Panc1 (cell line): ENCODE data around the gene PKP1. TPM values are rescaled to one million over a fixed set of nuclear protein-coding genes. Genes with fewer than 3 reads are reported as not detected.

ENCODE experiments used
- ATAC-seq: fragments of 200-7000 bp; cut with Tn5 transposase; 2 replicates; pipeline ENCODE4 v1.9.1; 2020; ENCODE audit warnings: mild to moderate bottlenecking, moderate library complexity
- BruUV-seq: library from RNA; stranded (reverse); fragments of 400-500 nt; replicated peaks from 2 replicates; lab custom pipeline; 2021; lab: Mats Ljungman, UMichigan
- CTCF ChIA-PET: fragments of 300-600 bp; sonication (Branson Sonifier 250); formaldehyde crosslinking; loops from one replicate; lab custom pipeline; 2022; ENCODE audit warnings: antibody characterized with exemption; lab: Charles Lee
- POLR2A ChIA-PET: fragments of 300-600 bp; sonication (Branson Sonifier 250); formaldehyde crosslinking; loops from one replicate; lab custom pipeline; 2022; ENCODE audit warnings: antibody characterized with exemption; lab: Charles Lee
- DNase-seq: peaks from one replicate; pipeline ENCODE4 v3.0.0-alpha.2; 2010; ENCODE audit warnings: low read depth, low spot score
- H3K27ac ChIP-seq: 2 replicates; pipeline ENCODE4 v1.5.1; 2011; ENCODE audit warnings: mild to moderate bottlenecking, low read length, inconsistent platforms
- H3K27me3 ChIP-seq: fragments of 200-500 bp; sonication (Bioruptor generic); 2 replicates; pipeline ENCODE4 v1.6.0; 2014; ENCODE audit warnings: low read length, inconsistent platforms; ENCODE audit not compliant: control insufficient read depth, insufficient read depth
- H3K36me3 ChIP-seq: fragments of 200-500 bp; sonication (Bioruptor generic); 2 replicates; pipeline ENCODE4 v1.5.1; 2014; ENCODE audit warnings: inconsistent platforms, mild to moderate bottlenecking, low read length, moderate library complexity; ENCODE audit not compliant: control insufficient read depth, insufficient read depth
- H3K4me1 ChIP-seq: 2 replicates; pipeline ENCODE4 v1.5.1; 2011; ENCODE audit warnings: inconsistent platforms, mild to moderate bottlenecking, low read length, moderate library complexity; ENCODE audit not compliant: control insufficient read depth, insufficient read depth
- H3K4me3 ChIP-seq, 2 experiments: 2 replicates each; pipeline ENCODE4 v1.5.1; 2011 to 2012; ENCODE audit warnings: low read depth in 2 of 2, low read length in 2 of 2, mild to moderate bottlenecking in 2 of 2, inconsistent platforms in 1 of 2, moderate library complexity in 1 of 2
- H3K9me3 ChIP-seq: fragments of 200-500 bp; sonication (Bioruptor generic); 2 replicates; pipeline ENCODE4 v1.5.1; 2014; ENCODE audit warnings: low read depth, mild to moderate bottlenecking, inconsistent platforms, low read length, moderate library complexity; ENCODE audit not compliant: control insufficient read depth, insufficient read depth
- CTCF ChIP-seq: fragments of 450-650 bp; IDR thresholded peaks from 2 replicates; pipeline ENCODE4 v1.5.1; 2017; ENCODE audit warnings: mild to moderate bottlenecking
- POLR2AphosphoS5 ChIP-seq: IDR thresholded peaks from 2 replicates; pipeline ENCODE4 v1.6.1; 2012; ENCODE audit warnings: mild to moderate bottlenecking, low read depth, low read length, moderate library complexity
- SIN3A ChIP-seq: IDR thresholded peaks from 2 replicates; pipeline ENCODE4 v1.6.1; 2012; ENCODE audit warnings: low read depth, mild to moderate bottlenecking, low read length, moderate library complexity, borderline replicate concordance; ENCODE audit not compliant: insufficient read depth
- TCF7L2 ChIP-seq: IDR thresholded peaks from 2 replicates; pipeline ENCODE4 v1.6.1; 2011; ENCODE audit warnings: mild to moderate bottlenecking, low read depth, low read length, inconsistent platforms
- in situ Hi-C: cut with HindIII; loops from 2 replicates; pipeline ENCODE4 v1.10.0; 2016; ENCODE audit warnings: low sequenced_read_pairs, low pct_unique_long_range_greater_than_20kb
- intact Hi-C: fragments of 100-400 bp; cut with micrococcal nuclease; formaldehyde crosslinking; loops from one replicate; pipeline ENCODE4 v1.10.0; 2022; ENCODE audit not compliant: unreplicated experiment
- total RNA-seq: library from RNA; stranded (reverse); gene quantifications from one replicate; pipeline ENCODE4 v1.2.1, GENCODE V29; 2021; ENCODE audit not compliant: unreplicated experiment
- TF ChIP-seq, protein P1 (sequence below), 2 experiments: IDR thresholded peaks; 2 replicates each; pipeline ENCODE4 v1.6.1; 2011 to 2012; ENCODE audit warnings: low read depth in 2 of 2, control low read depth in 1 of 2, low read length in 1 of 2, mild to moderate bottlenecking in 1 of 2, moderate library complexity in 1 of 2; ENCODE audit not compliant: insufficient read depth in 1 of 2

The PKP1 gene
- total RNA-seq, 1 experiment from 2014 or later, result 0.44 TPM

- Histone ChIP-seq H3K4me3 (no peak overlapping the region), H3K4me1 (no peaks in the 10 kb centered on the region), H3K27me3 (no peaks in the 10 kb centered on the region; the same call in 1 of the 2 replicates), H3K36me3 (no peaks in the 10 kb centered on the region), H3K9me3 (no peaks in the 10 kb centered on the region), H3K27ac (no peak overlapping the region)
- no TSS peak for BruUV-seq
- TF ChIP-seq CTCF, result peak; percentile 90
- TF ChIP-seq POLR2AphosphoS5, result no peak
- TF ChIP-seq, protein P1, sequence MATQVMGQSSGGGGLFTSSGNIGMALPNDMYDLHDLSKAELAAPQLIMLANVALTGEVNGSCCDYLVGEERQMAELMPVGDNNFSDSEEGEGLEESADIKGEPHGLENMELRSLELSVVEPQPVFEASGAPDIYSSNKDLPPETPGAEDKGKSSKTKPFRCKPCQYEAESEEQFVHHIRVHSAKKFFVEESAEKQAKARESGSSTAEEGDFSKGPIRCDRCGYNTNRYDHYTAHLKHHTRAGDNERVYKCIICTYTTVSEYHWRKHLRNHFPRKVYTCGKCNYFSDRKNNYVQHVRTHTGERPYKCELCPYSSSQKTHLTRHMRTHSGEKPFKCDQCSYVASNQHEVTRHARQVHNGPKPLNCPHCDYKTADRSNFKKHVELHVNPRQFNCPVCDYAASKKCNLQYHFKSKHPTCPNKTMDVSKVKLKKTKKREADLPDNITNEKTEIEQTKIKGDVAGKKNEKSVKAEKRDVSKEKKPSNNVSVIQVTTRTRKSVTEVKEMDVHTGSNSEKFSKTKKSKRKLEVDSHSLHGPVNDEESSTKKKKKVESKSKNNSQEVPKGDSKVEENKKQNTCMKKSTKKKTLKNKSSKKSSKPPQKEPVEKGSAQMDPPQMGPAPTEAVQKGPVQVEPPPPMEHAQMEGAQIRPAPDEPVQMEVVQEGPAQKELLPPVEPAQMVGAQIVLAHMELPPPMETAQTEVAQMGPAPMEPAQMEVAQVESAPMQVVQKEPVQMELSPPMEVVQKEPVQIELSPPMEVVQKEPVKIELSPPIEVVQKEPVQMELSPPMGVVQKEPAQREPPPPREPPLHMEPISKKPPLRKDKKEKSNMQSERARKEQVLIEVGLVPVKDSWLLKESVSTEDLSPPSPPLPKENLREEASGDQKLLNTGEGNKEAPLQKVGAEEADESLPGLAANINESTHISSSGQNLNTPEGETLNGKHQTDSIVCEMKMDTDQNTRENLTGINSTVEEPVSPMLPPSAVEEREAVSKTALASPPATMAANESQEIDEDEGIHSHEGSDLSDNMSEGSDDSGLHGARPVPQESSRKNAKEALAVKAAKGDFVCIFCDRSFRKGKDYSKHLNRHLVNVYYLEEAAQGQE (IDR thresholded peaks at IDR 0.05; ENCODE audit: insufficient read depth in 1 of 2, low read depth in 2 of 2, low read length in 1 of 2), result no peak
- in situ Hi-C loops, result no loop called here
- DNase-seq, result no peak
- intact Hi-C loops, result loop anchor here (2.0 kb wide), 1 partner anchor 107 kb away; no protein-coding TSS in a partner anchor
- peak; percentile 82 for ATAC-seq
- ChIA-PET CTCF (interaction anchor here (0.6 to 0.9 kb wide), 4 partner anchors 24 to 341 kb away, joined by 3 to 4 read pairs (median 3); no protein-coding TSS in a partner anchor), POLR2A (no interaction called here)
These were observed 78.6 kb downstream of the PKP1 start for GRCh38 chr1:201361652-201362504.

GRCh38 chr1:201362906-201363305 lies 79.6 kb downstream of the PKP1 start:
- POLR2A ChIA-PET, result no interaction called here
- peaks cover 5% of the 10 kb centered on the region; the same call in 1 of the 2 replicates for H3K27me3 ChIP-seq

More at GRCh38 chr1:201362906-201363305, 79.6 kb downstream of the PKP1 start:
- DNase-seq, result no peak
- H3K36me3 ChIP-seq, result no peaks in the 10 kb centered on the region
- H3K9me3 ChIP-seq, result no peaks in the 10 kb centered on the region
- no peaks in the 10 kb centered on the region for H3K4me1 ChIP-seq
- ATAC-seq, result no peak
- TF ChIP-seq CTCF (no peak), POLR2AphosphoS5 (no peak), TCF7L2 (no peak), SIN3A (no peak)
- TF ChIP-seq, protein P1 (IDR thresholded peaks at IDR 0.05; ENCODE audit: insufficient read depth in 1 of 2, low read depth in 2 of 2, low read length in 1 of 2), result no peak
- no TSS peak for BruUV-seq
- no peak overlapping the region for H3K27ac ChIP-seq
- CTCF ChIA-PET, result no interaction called here
- in situ Hi-C loops, result no loop called here
- H3K4me3 ChIP-seq, result no peak overlapping the region
- intact Hi-C loops, result no loop called here
